Astrocyte (in vitro differentiated cells and primary cell): ENCODE results near the gene RIC1. TPM values are rescaled to one million over a fixed set of nuclear protein-coding genes. Genes with fewer than 3 reads are reported as not detected.

Experiments used
- DNase-seq: peaks from one replicate; pipeline ENCODE4 v3.0.0-alpha.2; 2010; ENCODE audit warnings: low read depth
- FAIRE-seq: peaks from 2 replicates; lab custom pipeline; 2011; peaks lifted over from hg19 to GRCh38; lab: Jason Lieb, UNC
- H2AFZ ChIP-seq: 2 replicates; pipeline ENCODE4 v1.6.0; 2012; ENCODE audit warnings: low read depth, low read length, inconsistent platforms
- H3K27ac ChIP-seq: 2 replicates; pipeline ENCODE4 v1.5.1; 2011; ENCODE audit warnings: low read depth, low read length, inconsistent platforms
- H3K27me3 ChIP-seq: 2 replicates; pipeline ENCODE4 v1.6.0; 2011; ENCODE audit warnings: low read length, inconsistent platforms; ENCODE audit not compliant: insufficient read depth
- H3K36me3 ChIP-seq: 2 replicates; pipeline ENCODE4 v1.5.1; 2011; ENCODE audit warnings: low read length, inconsistent platforms; ENCODE audit not compliant: insufficient read depth
- H3K4me1 ChIP-seq: 2 replicates; pipeline ENCODE4 v1.5.1; 2011; ENCODE audit warnings: low read length, inconsistent platforms; ENCODE audit not compliant: insufficient read depth
- H3K4me2 ChIP-seq: 2 replicates; pipeline ENCODE4 v1.6.0; 2012; ENCODE audit warnings: low read length, inconsistent platforms
- H3K4me3 ChIP-seq: 2 replicates; pipeline ENCODE4 v1.5.1; 2011; ENCODE audit warnings: low read depth, mild to moderate bottlenecking, low read length, inconsistent platforms; ENCODE audit not compliant: insufficient read depth
- H3K79me2 ChIP-seq: 2 replicates; pipeline ENCODE4 v1.6.0; 2012; ENCODE audit warnings: mild to moderate bottlenecking, low read length, inconsistent platforms; ENCODE audit not compliant: insufficient read depth
- H3K9ac ChIP-seq: 2 replicates; pipeline ENCODE4 v1.6.0; 2012; ENCODE audit warnings: mild to moderate bottlenecking, low read length, inconsistent platforms
- H3K9me3 ChIP-seq: 2 replicates; pipeline ENCODE4 v1.5.1; 2012; ENCODE audit warnings: low read depth, mild to moderate bottlenecking, low read length, inconsistent platforms; ENCODE audit not compliant: insufficient read depth
- H4K20me1 ChIP-seq: 2 replicates; pipeline ENCODE4 v1.6.0; 2012; ENCODE audit warnings: low read length, inconsistent platforms; ENCODE audit not compliant: insufficient read depth
- H3K27ac Mint-ChIP-seq: one replicate; pipeline ENCODE4 v1.8.0; 2021; ENCODE audit warnings: mild to moderate bottlenecking, mixed read lengths; ENCODE audit not compliant: unreplicated experiment
- H3K27me3 Mint-ChIP-seq: one replicate; pipeline ENCODE4 v1.8.0; 2021; ENCODE audit warnings: low read depth, mixed read lengths; ENCODE audit not compliant: unreplicated experiment
- H3K36me3 Mint-ChIP-seq: one replicate; pipeline ENCODE4 v1.8.0; 2021; ENCODE audit warnings: low read depth, mixed read lengths; ENCODE audit not compliant: unreplicated experiment
- H3K4me1 Mint-ChIP-seq: one replicate; pipeline ENCODE4 v1.8.0; 2021; ENCODE audit warnings: low read depth, mixed read lengths; ENCODE audit not compliant: unreplicated experiment
- H3K4me3 Mint-ChIP-seq: one replicate; pipeline ENCODE4 v1.8.0; 2021; ENCODE audit warnings: mild to moderate bottlenecking, moderate library complexity, mixed read lengths; ENCODE audit not compliant: unreplicated experiment
- H3K9me3 Mint-ChIP-seq: one replicate; pipeline ENCODE4 v1.8.0; 2021; ENCODE audit warnings: mild to moderate bottlenecking, mixed read lengths; ENCODE audit not compliant: unreplicated experiment
- EZH2 ChIP-seq: IDR thresholded peaks from 2 replicates; pipeline ENCODE4 v1.6.1; 2012; ENCODE audit warnings: mild to moderate bottlenecking, low read length, inconsistent platforms; ENCODE audit not compliant: insufficient read depth
- total RNA-seq: library from RNA; stranded (reverse); gene quantifications from 2 replicates; pipeline ENCODE4 v1.2.1, GENCODE V29; 2021
- TF ChIP-seq, protein P1 (sequence below): IDR thresholded peaks from 2 replicates; pipeline ENCODE4 v1.5.1; 2011; ENCODE audit warnings: low read depth, mild to moderate bottlenecking, inconsistent platforms, low read length, moderate library complexity; ENCODE audit not compliant: insufficient read depth

Gene RIC1
- total RNA-seq, 1 donor from 2014 or later = 53.8 TPM

GRCh38 chr9:5764130-5764868 is 135.4 kb downstream of the RIC1 start:
- DNase-seq (no peak), FAIRE-seq (no peak)
- Histone ChIP-seq H3K4me3 (no peak overlapping the region), H2AFZ (no peak overlapping the region), H4K20me1 (no peaks in the 10 kb centered on the region), H3K27ac (no peak overlapping the region), H3K9me3 (no peaks in the 10 kb centered on the region), H3K4me2 (no peak overlapping the region), H3K36me3 (peaks cover 55% of the 10 kb centered on the region), H3K9ac (no peak overlapping the region), H3K27me3 (no peaks in the 10 kb centered on the region), H3K79me2 (no peaks in the 10 kb centered on the region), H3K4me1 (no peaks in the 10 kb centered on the region)
- Mint-ChIP-seq H3K4me3 (no peak overlapping the region), H3K27me3 (no peaks in the 10 kb centered on the region), H3K36me3 (peaks cover 23% of the 10 kb centered on the region), H3K27ac (no peak overlapping the region), H3K4me1 (peaks cover 1% of the 10 kb centered on the region), H3K9me3 (no peaks in the 10 kb centered on the region)
- TF ChIP-seq, protein P1, sequence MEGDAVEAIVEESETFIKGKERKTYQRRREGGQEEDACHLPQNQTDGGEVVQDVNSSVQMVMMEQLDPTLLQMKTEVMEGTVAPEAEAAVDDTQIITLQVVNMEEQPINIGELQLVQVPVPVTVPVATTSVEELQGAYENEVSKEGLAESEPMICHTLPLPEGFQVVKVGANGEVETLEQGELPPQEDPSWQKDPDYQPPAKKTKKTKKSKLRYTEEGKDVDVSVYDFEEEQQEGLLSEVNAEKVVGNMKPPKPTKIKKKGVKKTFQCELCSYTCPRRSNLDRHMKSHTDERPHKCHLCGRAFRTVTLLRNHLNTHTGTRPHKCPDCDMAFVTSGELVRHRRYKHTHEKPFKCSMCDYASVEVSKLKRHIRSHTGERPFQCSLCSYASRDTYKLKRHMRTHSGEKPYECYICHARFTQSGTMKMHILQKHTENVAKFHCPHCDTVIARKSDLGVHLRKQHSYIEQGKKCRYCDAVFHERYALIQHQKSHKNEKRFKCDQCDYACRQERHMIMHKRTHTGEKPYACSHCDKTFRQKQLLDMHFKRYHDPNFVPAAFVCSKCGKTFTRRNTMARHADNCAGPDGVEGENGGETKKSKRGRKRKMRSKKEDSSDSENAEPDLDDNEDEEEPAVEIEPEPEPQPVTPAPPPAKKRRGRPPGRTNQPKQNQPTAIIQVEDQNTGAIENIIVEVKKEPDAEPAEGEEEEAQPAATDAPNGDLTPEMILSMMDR = no peak
- no peak for TF ChIP-seq EZH2

DNA sequence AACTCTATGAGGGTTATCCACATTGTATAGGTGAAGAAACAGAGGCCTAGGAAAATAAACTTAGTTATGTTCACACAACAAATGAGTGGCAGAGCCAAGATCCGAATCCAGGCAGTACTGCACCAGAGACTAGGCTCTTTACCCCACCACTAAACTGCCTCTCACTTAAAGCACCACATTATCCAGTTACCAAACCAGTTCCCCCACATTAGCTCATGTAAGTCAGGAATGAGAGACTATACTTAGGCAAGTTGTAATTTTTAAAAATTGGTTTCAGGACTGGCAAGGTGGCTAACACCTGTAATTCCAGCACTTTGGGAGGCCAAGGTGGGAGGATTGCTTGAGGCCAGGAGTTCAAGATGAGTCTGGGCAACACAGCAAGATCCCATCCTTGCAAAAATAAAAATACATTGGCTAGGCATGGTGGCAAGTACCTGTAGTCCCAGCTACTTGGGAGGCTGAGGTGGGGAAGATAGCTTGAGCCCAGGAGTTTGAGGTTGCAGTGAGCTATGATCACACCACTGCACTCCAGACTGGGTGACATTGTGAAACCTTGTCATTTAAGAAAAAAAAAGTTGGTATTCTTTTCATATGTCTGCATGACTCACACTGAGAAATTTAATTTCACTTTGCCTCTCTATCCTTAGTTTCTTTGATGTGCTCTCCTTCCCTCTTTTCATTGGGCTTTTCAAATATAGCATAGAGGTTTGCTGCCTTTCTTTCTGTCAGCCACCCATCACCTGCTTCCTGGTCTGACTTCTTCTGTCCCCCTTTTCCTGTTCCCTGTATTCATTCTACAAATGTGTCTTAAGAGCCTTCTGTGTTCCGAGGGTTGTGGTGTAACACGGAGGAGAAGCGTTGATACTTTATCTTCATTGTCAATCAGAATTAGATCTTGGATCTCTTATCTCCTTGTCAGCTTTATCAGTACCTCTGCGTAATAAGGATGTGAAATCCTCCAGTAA is 139.3 kb downstream of the RIC1 start:
- Mint-ChIP-seq H3K27me3 (no peaks in the 10 kb centered on the region), H3K36me3 (peaks cover 21% of the 10 kb centered on the region), H3K4me1 (peaks cover 1% of the 10 kb centered on the region), H3K4me3 (no peak overlapping the region), H3K27ac (no peak overlapping the region), H3K9me3 (no peaks in the 10 kb centered on the region)
- no peaks in the 10 kb centered on the region for H3K9me3 ChIP-seq
- H3K27me3 ChIP-seq = no peaks in the 10 kb centered on the region
- no peak overlapping the region for H3K27ac ChIP-seq
- no peaks in the 10 kb centered on the region for H3K79me2 ChIP-seq
- H3K4me1 ChIP-seq = no peaks in the 10 kb centered on the region
- DNase-seq (no peak), FAIRE-seq (peak; percentile 20)
- no peak for TF ChIP-seq EZH2
- TF ChIP-seq, protein P1 = no peak
- H3K4me2 ChIP-seq = no peak overlapping the region
- no peaks in the 10 kb centered on the region for H4K20me1 ChIP-seq
- no peak overlapping the region for H3K4me3 ChIP-seq
- peaks cover 74% of the 10 kb centered on the region for H3K36me3 ChIP-seq
- no peak overlapping the region for H2AFZ ChIP-seq
- no peak overlapping the region for H3K9ac ChIP-seq
